ENCODE measurements around the gene ST8SIA5. TPM values are rescaled to one million over a fixed set of nuclear protein-coding genes. Genes with fewer than 3 reads are reported as not detected.

Gene ST8SIA5
- total and polyA plus RNA-seq, 2 of the 13 experiments (the other 11 are each of a cell fraction or from before 2014, with no cell fraction given), result 0.07 to 0.20 TPM

- no peaks in the 10 kb centered on the region; a peak in 1 of 5 replicates for H3K27me3 ChIP-seq (ENCODE audit: control insufficient read depth in 1 of 2, insufficient read depth in 2 of 2, low read length in 2 of 2)
- H2AFZ ChIP-seq (ENCODE audit: low read length), result no peak overlapping the region
- DNase-seq (ENCODE audit: low spot score) (no peak), ATAC-seq (no peak), FAIRE-seq (no peak)
- H3K9me3 ChIP-seq (ENCODE audit: low read length), result no peaks in the 10 kb centered on the region
- no peak overlapping the region for H3K4me3 ChIP-seq (replicated peaks in 1 of 3; ENCODE audit: insufficient read depth in 1 of 3, low read depth in 2 of 3, low read length in 3 of 3)
- H3K9ac ChIP-seq (ENCODE audit: insufficient read depth, low read depth, low read length), result no peak overlapping the region
- no peak overlapping the region for H3K4me2 ChIP-seq (ENCODE audit: low read depth, low read length)
- in situ Hi-C loops (cut with HindIII; ENCODE audit: extremely low pct_ligation_motif_present, low pct_unique_long_range_greater_than_20kb) (no loop called here), intact Hi-C loops (cut with micrococcal nuclease; ENCODE audit: unreplicated experiment) (no loop called here)
- no peaks in the 10 kb centered on the region for H4K20me1 ChIP-seq (ENCODE audit: insufficient read depth, low read length)
- no peaks in the 10 kb centered on the region for H3K36me3 ChIP-seq (replicated peaks in 1 of 2; ENCODE audit: control insufficient read depth in 1 of 2, insufficient read depth in 2 of 2, low read length in 2 of 2)
- CTCF ChIA-PET (ENCODE audit: low intra/inter-chr PET ratio, low total read pairs), result no interaction called here
- no peaks in the 10 kb centered on the region for H3K79me2 ChIP-seq (ENCODE audit: insufficient read depth, low read length)
- BruUV-seq (replicated peaks), result no TSS peak
- H3K4me1 ChIP-seq (ENCODE audit: insufficient read depth, low read length), result no peaks in the 10 kb centered on the region
- TF ChIP-seq POGK (CRISPR knock-in tag; conservative IDR thresholded peaks at IDR 0.05) (no peak), NRL (CRISPR knock-in tag; IDR thresholded peaks at IDR 0.05; ENCODE audit: borderline replicate concordance) (no peak), ZBTB38 (CRISPR knock-in tag; IDR thresholded peaks at IDR 0.05) (no peak), ZNF280B (CRISPR knock-in tag; IDR thresholded peaks at IDR 0.05; ENCODE audit: borderline replicate concordance) (no peak), CEBPG (CRISPR knock-in tag; IDR thresholded peaks at IDR 0.05) (no peak), DMTF1 (CRISPR knock-in tag; IDR thresholded peaks at IDR 0.05) (no peak), E2F5 (CRISPR knock-in tag; conservative IDR thresholded peaks at IDR 0.05) (no peak), TIGD3 (CRISPR knock-in tag; IDR thresholded peaks at IDR 0.05; ENCODE audit: borderline replicate concordance) (no peak)
- 0% methylated on average over 1 of the region's 1 CpG for WGBS (ENCODE audit: low lambda C conversion rate)
- POLR2A ChIA-PET, result no interaction called here
- no peak overlapping the region for H3K27ac ChIP-seq (ENCODE audit: extremely low read length, insufficient read depth, low read length)
Measured at GRCh38 chr18:46663539-46663938, 93.3 kb downstream of the ST8SIA5 start.
